ENCODE measurements around the gene TFEB. TPM values are rescaled to one million over a fixed set of nuclear protein-coding genes. Genes with fewer than 3 reads are reported as not detected.

Gene TFEB
- total RNA-seq, 1 donor from 2014 or later = 40.3 TPM

DNA sequence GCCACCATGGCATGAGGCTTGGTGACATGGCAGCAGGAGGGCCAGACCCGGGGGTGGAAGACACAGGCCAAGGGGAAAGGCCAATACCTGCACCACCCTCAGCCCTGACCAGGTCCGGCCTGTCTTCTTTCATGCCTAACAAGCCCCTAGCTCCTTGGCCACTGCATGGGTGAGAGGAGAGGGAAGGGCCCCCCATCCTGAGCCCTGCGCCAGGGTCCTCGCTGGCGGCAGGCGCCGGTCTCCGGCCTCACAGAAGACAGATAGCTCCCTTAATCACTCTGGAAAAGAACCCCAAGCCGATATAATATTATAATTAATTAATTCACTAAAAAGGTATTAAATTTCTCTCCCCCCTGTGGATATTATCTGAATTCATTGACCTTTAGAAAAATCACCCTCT is 55.7 kb downstream of the TFEB start:
- no peak overlapping the region for H3K4me3 ChIP-seq
- H3K4me1 ChIP-seq = peaks cover 11% of the 10 kb centered on the region
- ATAC-seq = no peak
- intact Hi-C loops (cut with DNase I) = loop anchor here (5.0 to 10.0 kb wide), 3 partner anchors 77 to 312 kb away; no protein-coding TSS in a partner anchor
- H3K27me3 ChIP-seq = no peaks in the 10 kb centered on the region
- TF ChIP-seq CTCF (IDR thresholded peaks at IDR 0.05) = no peak
- DNase-seq = no peak
- no peak overlapping the region for H3K27ac ChIP-seq
- peaks cover 6% of the 10 kb centered on the region for H3K36me3 ChIP-seq
- H3K9me3 ChIP-seq = no peaks in the 10 kb centered on the region

DNA sequence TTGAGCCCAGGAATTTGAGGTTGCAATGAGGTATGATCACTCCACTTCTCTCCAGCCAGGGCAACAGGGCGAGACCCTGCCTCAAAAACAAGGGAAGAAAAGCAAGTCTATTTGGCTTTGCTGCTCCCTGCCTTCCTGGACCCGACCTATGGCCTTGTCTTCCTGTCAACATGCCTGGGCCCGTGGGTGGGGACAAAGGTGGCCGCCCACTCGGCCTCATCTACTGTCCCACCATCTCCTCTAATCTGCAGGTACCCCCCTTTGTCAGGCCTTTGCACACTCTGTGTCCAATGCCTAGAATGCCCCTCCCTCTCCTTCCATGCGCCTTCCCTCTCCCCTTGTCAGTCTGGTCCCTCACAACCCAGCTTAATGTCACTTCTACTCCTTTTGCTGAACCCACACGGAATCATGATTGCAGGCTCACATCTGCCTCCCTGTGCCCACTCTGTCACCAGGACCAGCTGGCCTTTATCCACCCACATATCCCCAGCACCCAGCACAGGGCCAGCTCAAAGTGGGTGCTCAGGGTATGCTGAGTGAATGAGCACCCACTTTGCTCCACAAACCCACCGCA is 56.8 kb downstream of the TFEB start:
- Histone ChIP-seq H3K27ac (no peak overlapping the region), H3K4me3 (no peak overlapping the region), H3K9me3 (no peaks in the 10 kb centered on the region), H3K36me3 (no peaks in the 10 kb centered on the region), H3K27me3 (no peaks in the 10 kb centered on the region), H3K4me1 (peaks cover 11% of the 10 kb centered on the region)
- TF ChIP-seq CTCF (IDR thresholded peaks at IDR 0.05) = no peak
- intact Hi-C loops (cut with DNase I) = no loop called here
- DNase-seq = no peak
- no peak for ATAC-seq

DNA sequence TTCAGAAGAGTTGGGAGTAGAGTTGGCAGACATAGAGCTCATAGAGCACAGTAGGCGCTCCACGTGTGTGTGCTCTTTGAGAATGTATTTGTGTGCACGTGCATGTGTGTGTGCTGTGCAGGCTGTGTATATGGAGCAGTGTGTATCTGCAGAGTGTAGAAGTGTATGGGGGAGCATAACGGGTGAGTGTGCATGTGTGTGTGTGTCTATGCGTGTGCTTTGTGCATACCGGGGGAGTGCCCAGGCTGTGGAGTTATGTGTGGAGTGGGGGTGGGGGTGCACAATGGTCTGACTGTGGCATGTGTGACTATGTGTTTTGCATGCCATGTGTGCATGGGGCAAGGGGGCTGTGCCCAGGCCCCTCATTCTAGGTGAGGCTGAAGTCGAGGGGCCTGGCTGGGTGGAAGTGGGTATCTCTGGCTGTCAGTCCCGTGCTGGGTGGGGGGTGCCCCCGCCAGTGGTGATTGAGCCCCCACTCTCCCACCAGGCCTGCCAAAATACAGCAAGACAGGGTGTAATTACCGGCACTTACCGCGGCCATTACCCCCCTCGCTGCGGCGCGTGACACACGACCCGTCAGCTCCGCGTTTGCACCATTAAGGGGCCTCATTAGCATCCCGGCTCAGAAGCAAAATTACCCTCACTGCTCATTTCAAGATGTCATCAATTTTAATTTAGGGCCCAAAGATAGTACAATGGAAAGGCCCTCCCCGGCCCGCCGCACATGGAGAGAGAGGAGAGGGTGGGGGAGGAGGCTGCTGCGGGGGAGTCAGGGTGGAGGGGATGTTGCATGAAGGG is 58.1 kb downstream of the TFEB start:
- no peak for TF ChIP-seq CTCF (IDR thresholded peaks at IDR 0.05)
- DNase-seq (no peak), ATAC-seq (no peak)
- intact Hi-C loops (cut with DNase I) = no loop called here
- H3K4me3 ChIP-seq = no peak overlapping the region
- no peaks in the 10 kb centered on the region for H3K36me3 ChIP-seq
- no peaks in the 10 kb centered on the region for H3K27me3 ChIP-seq
- H3K4me1 ChIP-seq = no peaks in the 10 kb centered on the region
- H3K9me3 ChIP-seq = no peaks in the 10 kb centered on the region
- H3K27ac ChIP-seq = no peak overlapping the region

- no peak overlapping the region for H3K4me3 ChIP-seq
- no peak for ATAC-seq
- no peaks in the 10 kb centered on the region for H3K27me3 ChIP-seq
- H3K4me1 ChIP-seq = no peaks in the 10 kb centered on the region
- no peak for TF ChIP-seq CTCF (IDR thresholded peaks at IDR 0.05)
- DNase-seq = no peak
- intact Hi-C loops (cut with DNase I) = no loop called here
- H3K36me3 ChIP-seq = no peaks in the 10 kb centered on the region
- H3K27ac ChIP-seq = no peak overlapping the region
- no peaks in the 10 kb centered on the region for H3K9me3 ChIP-seq
Observed at GRCh38 chr6:41676431-41676830, 59.0 kb downstream of the TFEB start.

GRCh38 chr6:41675992-41676391 is 59.4 kb downstream of the TFEB start:
- ATAC-seq (no peak), DNase-seq (no peak)
- H3K27ac ChIP-seq = no peak overlapping the region
- H3K27me3 ChIP-seq = no peaks in the 10 kb centered on the region
- TF ChIP-seq CTCF (IDR thresholded peaks at IDR 0.05) = no peak
- H3K9me3 ChIP-seq = no peaks in the 10 kb centered on the region
- no peaks in the 10 kb centered on the region for H3K4me1 ChIP-seq
- no peak overlapping the region for H3K4me3 ChIP-seq
- H3K36me3 ChIP-seq = no peaks in the 10 kb centered on the region
- intact Hi-C loops (cut with DNase I) = no loop called here
